ENCODE measurements around the gene CCDC150.

DNA sequence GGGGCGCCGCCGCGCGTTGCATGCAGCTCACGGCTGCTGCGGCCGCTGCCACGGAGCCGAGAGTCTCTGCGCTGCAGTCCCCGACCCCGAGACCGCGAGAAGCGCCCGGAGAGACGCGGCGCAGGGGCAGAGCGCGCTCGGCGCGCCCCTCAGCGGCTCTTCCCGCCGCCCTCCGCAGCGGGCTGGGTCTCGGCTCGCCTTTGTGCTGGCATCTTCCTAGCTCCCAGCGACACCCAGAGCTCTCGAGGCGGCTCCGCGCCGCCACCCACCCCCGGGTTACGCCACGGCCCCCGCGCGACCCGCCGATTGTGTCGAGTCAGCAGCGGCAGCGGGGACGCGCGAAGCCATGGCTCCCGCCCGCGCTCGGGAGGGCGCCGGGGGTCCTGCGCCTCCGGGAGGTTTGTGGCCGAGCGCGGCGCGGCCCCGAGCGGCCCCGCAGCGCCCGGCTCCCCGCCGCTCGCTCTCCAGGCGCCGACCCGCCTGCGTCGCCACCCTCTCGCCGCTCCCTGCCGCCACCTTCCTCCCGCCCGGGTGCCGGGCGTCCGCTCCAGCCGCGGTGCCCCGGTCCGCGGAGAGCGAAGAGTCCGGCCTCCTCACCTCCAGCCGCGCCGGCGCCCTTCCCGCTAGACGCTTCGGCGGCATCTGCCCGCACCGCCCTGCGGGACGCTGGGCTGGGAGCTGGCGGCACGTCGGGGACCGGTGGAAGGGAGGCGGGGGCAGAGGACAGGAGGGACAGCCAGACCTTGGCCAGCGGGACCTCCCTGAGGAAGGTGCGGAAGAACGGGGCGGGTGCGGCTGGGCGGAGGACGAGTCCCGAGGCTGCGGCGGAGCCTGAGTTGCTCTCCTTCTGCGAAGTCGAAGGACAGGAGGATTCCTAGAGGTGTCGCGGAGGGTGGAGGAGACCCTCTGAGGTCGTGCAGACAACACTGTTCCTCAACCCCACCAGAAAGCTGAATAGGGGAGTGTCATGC lies 46.3 kb upstream of the CCDC150 start, which contains the start of gene HECW2:
- TF ChIP-seq POLR2A (IDR thresholded peaks at IDR 0.05; ENCODE audit: extremely low read depth, insufficient read length), result no peak
- TF ChIP-seq, protein P1, sequence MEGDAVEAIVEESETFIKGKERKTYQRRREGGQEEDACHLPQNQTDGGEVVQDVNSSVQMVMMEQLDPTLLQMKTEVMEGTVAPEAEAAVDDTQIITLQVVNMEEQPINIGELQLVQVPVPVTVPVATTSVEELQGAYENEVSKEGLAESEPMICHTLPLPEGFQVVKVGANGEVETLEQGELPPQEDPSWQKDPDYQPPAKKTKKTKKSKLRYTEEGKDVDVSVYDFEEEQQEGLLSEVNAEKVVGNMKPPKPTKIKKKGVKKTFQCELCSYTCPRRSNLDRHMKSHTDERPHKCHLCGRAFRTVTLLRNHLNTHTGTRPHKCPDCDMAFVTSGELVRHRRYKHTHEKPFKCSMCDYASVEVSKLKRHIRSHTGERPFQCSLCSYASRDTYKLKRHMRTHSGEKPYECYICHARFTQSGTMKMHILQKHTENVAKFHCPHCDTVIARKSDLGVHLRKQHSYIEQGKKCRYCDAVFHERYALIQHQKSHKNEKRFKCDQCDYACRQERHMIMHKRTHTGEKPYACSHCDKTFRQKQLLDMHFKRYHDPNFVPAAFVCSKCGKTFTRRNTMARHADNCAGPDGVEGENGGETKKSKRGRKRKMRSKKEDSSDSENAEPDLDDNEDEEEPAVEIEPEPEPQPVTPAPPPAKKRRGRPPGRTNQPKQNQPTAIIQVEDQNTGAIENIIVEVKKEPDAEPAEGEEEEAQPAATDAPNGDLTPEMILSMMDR (IDR thresholded peaks at IDR 0.05; ENCODE audit: low read depth, low read length), result no peak
